ENCODE results near the gene CHN2.

- no peak for TF ChIP-seq EZH2 (IDR thresholded peaks at IDR 0.05; ENCODE audit: borderline replicate concordance, insufficient read depth, low read depth, low read length, poor library complexity, severe bottlenecking)
- no peak for TF ChIP-seq CTCF (IDR thresholded peaks at IDR 0.05)
These were observed 90.3 kb downstream of the CHN2 start for GRCh38 chr7:29284696-29285443.

Measured in B cell (primary cell).